ENCODE results near the gene FBXW7.

Gene FBXW7

GRCh38 chr4:152485726-152486276, 50.1 kb downstream of the FBXW7 start:
- Histone ChIP-seq H3K9ac (ENCODE audit: low read depth, low read length) (no peak overlapping the region), H3K27me3 (ENCODE audit: insufficient read depth, low read length) (no peaks in the 10 kb centered on the region), H3K9me3 (ENCODE audit: insufficient read depth, low read depth, low read length) (no peaks in the 10 kb centered on the region), H3K4me3 (ENCODE audit: low read length) (no peak overlapping the region), H3K27ac (ENCODE audit: low read length) (no peak overlapping the region), H3K36me3 (ENCODE audit: insufficient read depth, low read depth, low read length) (no peaks in the 10 kb centered on the region), H3K4me1 (ENCODE audit: insufficient read depth, low read length) (no peaks in the 10 kb centered on the region)

- Histone ChIP-seq H3K36me3 (ENCODE audit: insufficient read depth, low read depth, low read length) (no peaks in the 10 kb centered on the region), H3K27ac (ENCODE audit: low read length) (no peak overlapping the region), H3K4me1 (ENCODE audit: insufficient read depth, low read length) (no peaks in the 10 kb centered on the region), H3K9me3 (ENCODE audit: insufficient read depth, low read depth, low read length) (no peaks in the 10 kb centered on the region), H3K4me3 (ENCODE audit: low read length) (no peak overlapping the region), H3K9ac (ENCODE audit: low read depth, low read length) (no peak overlapping the region), H3K27me3 (ENCODE audit: insufficient read depth, low read length) (no peaks in the 10 kb centered on the region)
Observed at GRCh38 chr4:152482211-152482610, 53.7 kb downstream of the FBXW7 start.

- Histone ChIP-seq H3K9me3 (ENCODE audit: insufficient read depth, low read depth, low read length) (no peaks in the 10 kb centered on the region), H3K27me3 (ENCODE audit: insufficient read depth, low read length) (no peaks in the 10 kb centered on the region), H3K27ac (ENCODE audit: low read length) (no peak overlapping the region), H3K4me1 (ENCODE audit: insufficient read depth, low read length) (no peaks in the 10 kb centered on the region), H3K4me3 (ENCODE audit: low read length) (no peak overlapping the region), H3K36me3 (ENCODE audit: insufficient read depth, low read depth, low read length) (no peaks in the 10 kb centered on the region), H3K9ac (ENCODE audit: low read depth, low read length) (no peak overlapping the region)
Observed at GRCh38 chr4:152480901-152481300, 55.0 kb downstream of the FBXW7 start.

- no peaks in the 10 kb centered on the region for H3K36me3 ChIP-seq (ENCODE audit: insufficient read depth, low read depth, low read length)
- no peak overlapping the region for H3K27ac ChIP-seq (ENCODE audit: low read length)
- no peaks in the 10 kb centered on the region for H3K9me3 ChIP-seq (ENCODE audit: insufficient read depth, low read depth, low read length)
- no peaks in the 10 kb centered on the region for H3K27me3 ChIP-seq (ENCODE audit: insufficient read depth, low read length)
- no peaks in the 10 kb centered on the region for H3K4me1 ChIP-seq (ENCODE audit: insufficient read depth, low read length)
- H3K4me3 ChIP-seq (ENCODE audit: low read length), result no peak overlapping the region
- H3K9ac ChIP-seq (ENCODE audit: low read depth, low read length), result no peak overlapping the region
Observed at GRCh38 chr4:152480326-152480725, 55.6 kb downstream of the FBXW7 start.

- H3K4me3 ChIP-seq (ENCODE audit: low read length), result no peak overlapping the region
- no peaks in the 10 kb centered on the region for H3K36me3 ChIP-seq (ENCODE audit: insufficient read depth, low read depth, low read length)
- H3K27me3 ChIP-seq (ENCODE audit: insufficient read depth, low read length), result no peaks in the 10 kb centered on the region
- H3K9me3 ChIP-seq (ENCODE audit: insufficient read depth, low read depth, low read length), result no peaks in the 10 kb centered on the region
- no peak overlapping the region for H3K27ac ChIP-seq (ENCODE audit: low read length)
- H3K4me1 ChIP-seq (ENCODE audit: insufficient read depth, low read length), result no peaks in the 10 kb centered on the region
- no peak overlapping the region for H3K9ac ChIP-seq (ENCODE audit: low read depth, low read length)
Observed at GRCh38 chr4:152479428-152480026, 56.4 kb downstream of the FBXW7 start.

- Histone ChIP-seq H3K4me1 (ENCODE audit: insufficient read depth, low read length) (no peaks in the 10 kb centered on the region), H3K27ac (ENCODE audit: low read length) (no peak overlapping the region), H3K4me3 (ENCODE audit: low read length) (no peak overlapping the region), H3K27me3 (ENCODE audit: insufficient read depth, low read length) (no peaks in the 10 kb centered on the region), H3K9me3 (ENCODE audit: insufficient read depth, low read depth, low read length) (no peaks in the 10 kb centered on the region), H3K9ac (ENCODE audit: low read depth, low read length) (no peak overlapping the region), H3K36me3 (ENCODE audit: insufficient read depth, low read depth, low read length) (no peaks in the 10 kb centered on the region)
Observed at GRCh38 chr4:152478461-152479237, 57.2 kb downstream of the FBXW7 start.

- H3K9ac ChIP-seq (ENCODE audit: low read depth, low read length), result no peak overlapping the region
Observed at GRCh38 chr4:152476796-152477195, 59.1 kb downstream of the FBXW7 start.

GRCh38 chr4:152471251-152471792, 64.6 kb downstream of the FBXW7 start:
- no peak overlapping the region for H3K4me3 ChIP-seq (ENCODE audit: low read length)
- no peaks in the 10 kb centered on the region for H3K27me3 ChIP-seq (ENCODE audit: insufficient read depth, low read length)
- H3K9ac ChIP-seq (ENCODE audit: low read depth, low read length), result no peak overlapping the region
- H3K27ac ChIP-seq (ENCODE audit: low read length), result no peak overlapping the region
- no peaks in the 10 kb centered on the region for H3K36me3 ChIP-seq (ENCODE audit: insufficient read depth, low read depth, low read length)
- H3K4me1 ChIP-seq (ENCODE audit: insufficient read depth, low read length), result no peaks in the 10 kb centered on the region
- no peaks in the 10 kb centered on the region for H3K9me3 ChIP-seq (ENCODE audit: insufficient read depth, low read depth, low read length)

More at GRCh38 chr4:152476796-152477195, 59.1 kb downstream of the FBXW7 start:
- Histone ChIP-seq H3K4me3 (ENCODE audit: low read length) (no peak overlapping the region), H3K4me1 (ENCODE audit: insufficient read depth, low read length) (no peaks in the 10 kb centered on the region), H3K27me3 (ENCODE audit: insufficient read depth, low read length) (no peaks in the 10 kb centered on the region), H3K9me3 (ENCODE audit: insufficient read depth, low read depth, low read length) (no peaks in the 10 kb centered on the region), H3K27ac (ENCODE audit: low read length) (no peak overlapping the region), H3K36me3 (ENCODE audit: insufficient read depth, low read depth, low read length) (no peaks in the 10 kb centered on the region)

GRCh38 chr4:152468408-152468807, 67.5 kb downstream of the FBXW7 start:
- Histone ChIP-seq H3K27me3 (ENCODE audit: insufficient read depth, low read length) (no peaks in the 10 kb centered on the region), H3K4me3 (ENCODE audit: low read length) (no peak overlapping the region), H3K9me3 (ENCODE audit: insufficient read depth, low read depth, low read length) (no peaks in the 10 kb centered on the region), H3K4me1 (ENCODE audit: insufficient read depth, low read length) (no peaks in the 10 kb centered on the region), H3K36me3 (ENCODE audit: insufficient read depth, low read depth, low read length) (no peaks in the 10 kb centered on the region), H3K9ac (ENCODE audit: low read depth, low read length) (no peak overlapping the region), H3K27ac (ENCODE audit: low read length) (no peak overlapping the region)

GRCh38 chr4:152467101-152467500, 68.8 kb downstream of the FBXW7 start:
- Histone ChIP-seq H3K4me1 (ENCODE audit: insufficient read depth, low read length) (no peaks in the 10 kb centered on the region), H3K9ac (ENCODE audit: low read depth, low read length) (no peak overlapping the region), H3K4me3 (ENCODE audit: low read length) (no peak overlapping the region), H3K36me3 (ENCODE audit: insufficient read depth, low read depth, low read length) (no peaks in the 10 kb centered on the region), H3K27ac (ENCODE audit: low read length) (no peak overlapping the region), H3K27me3 (ENCODE audit: insufficient read depth, low read length) (no peaks in the 10 kb centered on the region), H3K9me3 (ENCODE audit: insufficient read depth, low read depth, low read length) (no peaks in the 10 kb centered on the region)

GRCh38 chr4:152464030-152464823, 71.7 kb downstream of the FBXW7 start:
- no peak overlapping the region for H3K9ac ChIP-seq (ENCODE audit: low read depth, low read length)

More at GRCh38 chr4:152464030-152464823, 71.7 kb downstream of the FBXW7 start:
- Histone ChIP-seq H3K4me1 (ENCODE audit: insufficient read depth, low read length) (no peaks in the 10 kb centered on the region), H3K4me3 (ENCODE audit: low read length) (no peak overlapping the region), H3K36me3 (ENCODE audit: insufficient read depth, low read depth, low read length) (no peaks in the 10 kb centered on the region), H3K27ac (ENCODE audit: low read length) (no peak overlapping the region), H3K9me3 (ENCODE audit: insufficient read depth, low read depth, low read length) (no peaks in the 10 kb centered on the region), H3K27me3 (ENCODE audit: insufficient read depth, low read length) (no peaks in the 10 kb centered on the region)
